Panc1 (cell line): Measurements from ENCODE around the gene DPYD. TPM values are rescaled to one million over a fixed set of nuclear protein-coding genes. Genes with fewer than 3 reads are reported as not detected.

Experiments used
- ATAC-seq: fragments of 200-7000 bp; cut with Tn5 transposase; 2 replicates; pipeline ENCODE4 v1.9.1; 2020; ENCODE audit warnings: mild to moderate bottlenecking, moderate library complexity
- BruUV-seq: library from RNA; stranded (reverse); fragments of 400-500 nt; replicated peaks from 2 replicates; lab custom pipeline; 2021; lab: Mats Ljungman, UMichigan
- CTCF ChIA-PET: fragments of 300-600 bp; sonication (Branson Sonifier 250); formaldehyde crosslinking; loops from one replicate; lab custom pipeline; 2022; ENCODE audit warnings: antibody characterized with exemption; lab: Charles Lee
- POLR2A ChIA-PET: fragments of 300-600 bp; sonication (Branson Sonifier 250); formaldehyde crosslinking; loops from one replicate; lab custom pipeline; 2022; ENCODE audit warnings: antibody characterized with exemption; lab: Charles Lee
- DNase-seq: peaks from one replicate; pipeline ENCODE4 v3.0.0-alpha.2; 2010; ENCODE audit warnings: low read depth, low spot score
- H3K27ac ChIP-seq: 2 replicates; pipeline ENCODE4 v1.5.1; 2011; ENCODE audit warnings: mild to moderate bottlenecking, low read length, inconsistent platforms
- H3K27me3 ChIP-seq: fragments of 200-500 bp; sonication (Bioruptor generic); 2 replicates; pipeline ENCODE4 v1.6.0; 2014; ENCODE audit warnings: low read length, inconsistent platforms; ENCODE audit not compliant: control insufficient read depth, insufficient read depth
- H3K36me3 ChIP-seq: fragments of 200-500 bp; sonication (Bioruptor generic); 2 replicates; pipeline ENCODE4 v1.5.1; 2014; ENCODE audit warnings: inconsistent platforms, mild to moderate bottlenecking, low read length, moderate library complexity; ENCODE audit not compliant: control insufficient read depth, insufficient read depth
- H3K4me1 ChIP-seq: 2 replicates; pipeline ENCODE4 v1.5.1; 2011; ENCODE audit warnings: inconsistent platforms, mild to moderate bottlenecking, low read length, moderate library complexity; ENCODE audit not compliant: control insufficient read depth, insufficient read depth
- H3K4me3 ChIP-seq, 2 experiments: 2 replicates each; pipeline ENCODE4 v1.5.1; 2011 to 2012; ENCODE audit warnings: low read depth in 2 of 2, low read length in 2 of 2, mild to moderate bottlenecking in 2 of 2, inconsistent platforms in 1 of 2, moderate library complexity in 1 of 2
- H3K9me3 ChIP-seq: fragments of 200-500 bp; sonication (Bioruptor generic); 2 replicates; pipeline ENCODE4 v1.5.1; 2014; ENCODE audit warnings: low read depth, mild to moderate bottlenecking, inconsistent platforms, low read length, moderate library complexity; ENCODE audit not compliant: control insufficient read depth, insufficient read depth
- POLR2AphosphoS5 ChIP-seq: IDR thresholded peaks from 2 replicates; pipeline ENCODE4 v1.6.1; 2012; ENCODE audit warnings: mild to moderate bottlenecking, low read depth, low read length, moderate library complexity
- SIN3A ChIP-seq: IDR thresholded peaks from 2 replicates; pipeline ENCODE4 v1.6.1; 2012; ENCODE audit warnings: low read depth, mild to moderate bottlenecking, low read length, moderate library complexity, borderline replicate concordance; ENCODE audit not compliant: insufficient read depth
- TCF7L2 ChIP-seq: IDR thresholded peaks from 2 replicates; pipeline ENCODE4 v1.6.1; 2011; ENCODE audit warnings: mild to moderate bottlenecking, low read depth, low read length, inconsistent platforms
- in situ Hi-C: cut with HindIII; loops from 2 replicates; pipeline ENCODE4 v1.10.0; 2016; ENCODE audit warnings: low sequenced_read_pairs, low pct_unique_long_range_greater_than_20kb
- intact Hi-C: fragments of 100-400 bp; cut with micrococcal nuclease; formaldehyde crosslinking; loops from one replicate; pipeline ENCODE4 v1.10.0; 2022; ENCODE audit not compliant: unreplicated experiment
- total RNA-seq: library from RNA; stranded (reverse); gene quantifications from one replicate; pipeline ENCODE4 v1.2.1, GENCODE V29; 2021; ENCODE audit not compliant: unreplicated experiment
- TF ChIP-seq, protein P1 (sequence below): fragments of 450-650 bp; IDR thresholded peaks from 2 replicates; pipeline ENCODE4 v1.5.1; 2017; ENCODE audit warnings: mild to moderate bottlenecking
- TF ChIP-seq, protein P2 (sequence below), 2 experiments: IDR thresholded peaks; 2 replicates each; pipeline ENCODE4 v1.6.1; 2011 to 2012; ENCODE audit warnings: low read depth in 2 of 2, control low read depth in 1 of 2, low read length in 1 of 2, mild to moderate bottlenecking in 1 of 2, moderate library complexity in 1 of 2; ENCODE audit not compliant: insufficient read depth in 1 of 2

Gene DPYD
- total RNA-seq, 1 experiment from 2014 or later = 2.0 TPM

DNA sequence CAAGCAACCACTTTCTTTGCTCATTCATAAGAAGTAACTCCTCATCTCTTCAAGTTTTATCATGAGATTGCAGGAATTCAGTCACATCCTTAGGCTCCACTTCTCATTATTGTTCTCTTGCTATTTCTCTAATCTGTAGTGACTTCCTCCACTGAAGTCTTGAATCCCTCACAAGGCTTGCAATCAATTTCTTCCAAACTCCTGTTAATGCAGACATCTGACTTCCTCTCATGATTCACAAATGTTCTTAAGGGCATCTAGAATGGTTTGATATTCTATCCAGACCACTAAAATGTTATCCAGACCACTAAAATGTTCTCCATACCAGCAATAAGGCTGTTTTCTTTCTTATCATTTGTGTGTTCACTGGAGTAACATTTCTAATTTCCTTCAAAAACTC is 528.1 kb downstream of the DPYD start:
- CTCF ChIA-PET = no interaction called here

DNA sequence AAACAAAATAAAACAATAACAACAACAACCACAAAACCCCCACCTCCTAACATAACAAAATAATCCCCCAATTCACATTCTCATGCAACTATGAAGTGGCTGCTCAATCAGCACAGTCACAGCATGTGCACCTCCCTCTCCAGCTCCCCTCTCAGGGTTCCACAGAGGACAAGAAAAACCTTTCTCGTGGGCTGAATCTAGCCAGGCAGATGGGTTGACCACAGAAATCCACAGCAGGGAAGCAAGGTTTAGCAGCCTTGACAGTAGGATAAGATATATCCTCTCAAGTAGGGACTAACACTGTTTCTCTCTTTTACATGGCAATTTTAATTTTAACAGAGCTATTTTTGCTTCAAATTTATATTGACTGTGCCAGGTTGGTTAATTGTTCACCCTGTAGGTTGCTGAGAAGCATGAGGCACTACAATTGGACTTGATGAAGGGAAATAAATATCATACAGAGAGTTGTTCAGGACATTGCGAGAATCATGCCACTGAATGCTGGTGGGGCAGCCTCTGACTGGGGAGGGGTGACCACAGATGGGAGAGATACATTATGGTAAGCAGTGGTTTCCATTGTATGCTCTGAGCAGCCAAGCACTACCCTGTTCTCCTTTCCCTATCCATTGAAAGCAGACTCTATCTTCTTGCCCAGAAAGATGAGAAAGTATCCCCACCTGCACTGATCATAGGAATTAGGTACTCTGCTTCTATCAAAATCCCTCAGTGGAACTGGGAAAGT is 535.1 kb downstream of the DPYD start:
- ATAC-seq = no peak
- DNase-seq = no peak
- ChIA-PET POLR2A (no interaction called here), CTCF (no interaction called here)
- intact Hi-C loops (no loop called here), in situ Hi-C loops (no loop called here)
- Histone ChIP-seq H3K4me1 (no peaks in the 10 kb centered on the region), H3K27me3 (no peaks in the 10 kb centered on the region), H3K4me3 (no peak overlapping the region), H3K36me3 (no peaks in the 10 kb centered on the region), H3K27ac (no peak overlapping the region), H3K9me3 (no peaks in the 10 kb centered on the region)
- TF ChIP-seq, protein P1, sequence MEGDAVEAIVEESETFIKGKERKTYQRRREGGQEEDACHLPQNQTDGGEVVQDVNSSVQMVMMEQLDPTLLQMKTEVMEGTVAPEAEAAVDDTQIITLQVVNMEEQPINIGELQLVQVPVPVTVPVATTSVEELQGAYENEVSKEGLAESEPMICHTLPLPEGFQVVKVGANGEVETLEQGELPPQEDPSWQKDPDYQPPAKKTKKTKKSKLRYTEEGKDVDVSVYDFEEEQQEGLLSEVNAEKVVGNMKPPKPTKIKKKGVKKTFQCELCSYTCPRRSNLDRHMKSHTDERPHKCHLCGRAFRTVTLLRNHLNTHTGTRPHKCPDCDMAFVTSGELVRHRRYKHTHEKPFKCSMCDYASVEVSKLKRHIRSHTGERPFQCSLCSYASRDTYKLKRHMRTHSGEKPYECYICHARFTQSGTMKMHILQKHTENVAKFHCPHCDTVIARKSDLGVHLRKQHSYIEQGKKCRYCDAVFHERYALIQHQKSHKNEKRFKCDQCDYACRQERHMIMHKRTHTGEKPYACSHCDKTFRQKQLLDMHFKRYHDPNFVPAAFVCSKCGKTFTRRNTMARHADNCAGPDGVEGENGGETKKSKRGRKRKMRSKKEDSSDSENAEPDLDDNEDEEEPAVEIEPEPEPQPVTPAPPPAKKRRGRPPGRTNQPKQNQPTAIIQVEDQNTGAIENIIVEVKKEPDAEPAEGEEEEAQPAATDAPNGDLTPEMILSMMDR = no peak
- TF ChIP-seq SIN3A = no peak
- TF ChIP-seq POLR2AphosphoS5 = no peak
- TF ChIP-seq, protein P2, sequence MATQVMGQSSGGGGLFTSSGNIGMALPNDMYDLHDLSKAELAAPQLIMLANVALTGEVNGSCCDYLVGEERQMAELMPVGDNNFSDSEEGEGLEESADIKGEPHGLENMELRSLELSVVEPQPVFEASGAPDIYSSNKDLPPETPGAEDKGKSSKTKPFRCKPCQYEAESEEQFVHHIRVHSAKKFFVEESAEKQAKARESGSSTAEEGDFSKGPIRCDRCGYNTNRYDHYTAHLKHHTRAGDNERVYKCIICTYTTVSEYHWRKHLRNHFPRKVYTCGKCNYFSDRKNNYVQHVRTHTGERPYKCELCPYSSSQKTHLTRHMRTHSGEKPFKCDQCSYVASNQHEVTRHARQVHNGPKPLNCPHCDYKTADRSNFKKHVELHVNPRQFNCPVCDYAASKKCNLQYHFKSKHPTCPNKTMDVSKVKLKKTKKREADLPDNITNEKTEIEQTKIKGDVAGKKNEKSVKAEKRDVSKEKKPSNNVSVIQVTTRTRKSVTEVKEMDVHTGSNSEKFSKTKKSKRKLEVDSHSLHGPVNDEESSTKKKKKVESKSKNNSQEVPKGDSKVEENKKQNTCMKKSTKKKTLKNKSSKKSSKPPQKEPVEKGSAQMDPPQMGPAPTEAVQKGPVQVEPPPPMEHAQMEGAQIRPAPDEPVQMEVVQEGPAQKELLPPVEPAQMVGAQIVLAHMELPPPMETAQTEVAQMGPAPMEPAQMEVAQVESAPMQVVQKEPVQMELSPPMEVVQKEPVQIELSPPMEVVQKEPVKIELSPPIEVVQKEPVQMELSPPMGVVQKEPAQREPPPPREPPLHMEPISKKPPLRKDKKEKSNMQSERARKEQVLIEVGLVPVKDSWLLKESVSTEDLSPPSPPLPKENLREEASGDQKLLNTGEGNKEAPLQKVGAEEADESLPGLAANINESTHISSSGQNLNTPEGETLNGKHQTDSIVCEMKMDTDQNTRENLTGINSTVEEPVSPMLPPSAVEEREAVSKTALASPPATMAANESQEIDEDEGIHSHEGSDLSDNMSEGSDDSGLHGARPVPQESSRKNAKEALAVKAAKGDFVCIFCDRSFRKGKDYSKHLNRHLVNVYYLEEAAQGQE (IDR thresholded peaks at IDR 0.05; ENCODE audit: insufficient read depth in 1 of 2, low read depth in 2 of 2, low read length in 1 of 2) = no peak
- TF ChIP-seq TCF7L2 = no peak
- BruUV-seq = no TSS peak

More for the DNA sequence above, 528.1 kb downstream of the DPYD start:
- TF ChIP-seq TCF7L2 (no peak), POLR2AphosphoS5 (no peak), SIN3A (no peak)
- TF ChIP-seq, protein P2 (IDR thresholded peaks at IDR 0.05; ENCODE audit: insufficient read depth in 1 of 2, low read depth in 2 of 2, low read length in 1 of 2) = no peak
- TF ChIP-seq, protein P1 = no peak
- Histone ChIP-seq H3K36me3 (no peaks in the 10 kb centered on the region), H3K27ac (no peak overlapping the region), H3K4me3 (no peak overlapping the region), H3K9me3 (no peaks in the 10 kb centered on the region), H3K27me3 (no peaks in the 10 kb centered on the region), H3K4me1 (no peaks in the 10 kb centered on the region)
- in situ Hi-C loops = no loop called here
- POLR2A ChIA-PET = no interaction called here
- BruUV-seq = no TSS peak
- intact Hi-C loops = no loop called here
- no peak for ATAC-seq
- DNase-seq = no peak
